Skeletal muscle satellite cell (primary cell): Measurements from ENCODE around the gene TRPV4.

Experiments used
- H3K27me3 ChIP-seq: 2 replicates; pipeline ENCODE4 v1.7.0; 2013; ENCODE audit warnings: low read length; ENCODE audit not compliant: control insufficient read depth, insufficient read depth
- H3K36me3 ChIP-seq: 2 replicates; pipeline ENCODE4 v1.7.0; 2013; ENCODE audit warnings: mild to moderate bottlenecking, control low read depth, low read length; ENCODE audit not compliant: insufficient read depth
- H3K4me1 ChIP-seq: 2 replicates; pipeline ENCODE4 v1.7.0; 2013; ENCODE audit warnings: low read length; ENCODE audit not compliant: control insufficient read depth, insufficient read depth
- H3K4me2 ChIP-seq: 2 replicates; pipeline ENCODE4 v1.7.0; 2013; ENCODE audit warnings: mild to moderate bottlenecking, low read length
- H3K4me3 ChIP-seq: 2 replicates; pipeline ENCODE4 v1.7.0; 2013; ENCODE audit warnings: low read length
- H3K9ac ChIP-seq: 2 replicates; pipeline ENCODE4 v1.7.0; 2013; ENCODE audit warnings: mild to moderate bottlenecking, low read depth, low read length, moderate library complexity
- H3K9me3 ChIP-seq: replicated peaks from 2 replicates; pipeline ENCODE4 v1.7.0; 2013; ENCODE audit warnings: mild to moderate bottlenecking, control low read depth, low read length

Gene TRPV4

GRCh38 chr12:109782326-109782703 is 50.9 kb downstream of the TRPV4 start:
- no peak overlapping the region for H3K4me3 ChIP-seq
- H3K36me3 ChIP-seq: no peaks in the 10 kb centered on the region
- H3K9ac ChIP-seq: no peak overlapping the region
- H3K4me2 ChIP-seq: no peak overlapping the region
- H3K4me1 ChIP-seq: no peaks in the 10 kb centered on the region
- H3K9me3 ChIP-seq: no peaks in the 10 kb centered on the region
- H3K27me3 ChIP-seq: no peaks in the 10 kb centered on the region

GRCh38 chr12:109781668-109782325 is 51.4 kb downstream of the TRPV4 start:
- Histone ChIP-seq H3K4me3 (no peak overlapping the region), H3K9ac (no peak overlapping the region), H3K4me1 (no peaks in the 10 kb centered on the region), H3K9me3 (no peaks in the 10 kb centered on the region), H3K27me3 (no peaks in the 10 kb centered on the region), H3K36me3 (no peaks in the 10 kb centered on the region), H3K4me2 (no peak overlapping the region)

GRCh38 chr12:109779382-109779781 is 53.8 kb downstream of the TRPV4 start:
- Histone ChIP-seq H3K27me3 (peaks cover 3% of the 10 kb centered on the region), H3K4me2 (no peak overlapping the region), H3K9me3 (no peaks in the 10 kb centered on the region), H3K36me3 (no peaks in the 10 kb centered on the region), H3K9ac (no peak overlapping the region), H3K4me3 (no peak overlapping the region), H3K4me1 (no peaks in the 10 kb centered on the region)

GRCh38 chr12:109778684-109779083 is 54.5 kb downstream of the TRPV4 start:
- Histone ChIP-seq H3K9ac (no peak overlapping the region), H3K9me3 (no peaks in the 10 kb centered on the region), H3K4me2 (no peak overlapping the region), H3K27me3 (peaks cover 7% of the 10 kb centered on the region), H3K4me1 (no peaks in the 10 kb centered on the region), H3K36me3 (no peaks in the 10 kb centered on the region), H3K4me3 (no peak overlapping the region)

- Histone ChIP-seq H3K27me3 (peaks cover 14% of the 10 kb centered on the region), H3K4me3 (no peak overlapping the region), H3K4me1 (peaks cover 6% of the 10 kb centered on the region), H3K36me3 (no peaks in the 10 kb centered on the region), H3K4me2 (no peak overlapping the region), H3K9me3 (no peaks in the 10 kb centered on the region), H3K9ac (no peak overlapping the region)
These were observed 55.7 kb downstream of the TRPV4 start for GRCh38 chr12:109777544-109777943.

- Histone ChIP-seq H3K9me3 (no peaks in the 10 kb centered on the region), H3K4me1 (peaks cover 6% of the 10 kb centered on the region), H3K27me3 (peaks cover 15% of the 10 kb centered on the region), H3K4me2 (no peak overlapping the region), H3K36me3 (no peaks in the 10 kb centered on the region), H3K4me3 (no peak overlapping the region), H3K9ac (no peak overlapping the region)
These were observed 56.6 kb downstream of the TRPV4 start for GRCh38 chr12:109776624-109777023.

GRCh38 chr12:109775172-109775881 is 57.9 kb downstream of the TRPV4 start:
- Histone ChIP-seq H3K4me3 (no peak overlapping the region), H3K36me3 (no peaks in the 10 kb centered on the region), H3K4me1 (peaks cover 6% of the 10 kb centered on the region), H3K9me3 (no peaks in the 10 kb centered on the region), H3K27me3 (peaks cover 15% of the 10 kb centered on the region), H3K4me2 (no peak overlapping the region), H3K9ac (no peak overlapping the region)

DNA sequence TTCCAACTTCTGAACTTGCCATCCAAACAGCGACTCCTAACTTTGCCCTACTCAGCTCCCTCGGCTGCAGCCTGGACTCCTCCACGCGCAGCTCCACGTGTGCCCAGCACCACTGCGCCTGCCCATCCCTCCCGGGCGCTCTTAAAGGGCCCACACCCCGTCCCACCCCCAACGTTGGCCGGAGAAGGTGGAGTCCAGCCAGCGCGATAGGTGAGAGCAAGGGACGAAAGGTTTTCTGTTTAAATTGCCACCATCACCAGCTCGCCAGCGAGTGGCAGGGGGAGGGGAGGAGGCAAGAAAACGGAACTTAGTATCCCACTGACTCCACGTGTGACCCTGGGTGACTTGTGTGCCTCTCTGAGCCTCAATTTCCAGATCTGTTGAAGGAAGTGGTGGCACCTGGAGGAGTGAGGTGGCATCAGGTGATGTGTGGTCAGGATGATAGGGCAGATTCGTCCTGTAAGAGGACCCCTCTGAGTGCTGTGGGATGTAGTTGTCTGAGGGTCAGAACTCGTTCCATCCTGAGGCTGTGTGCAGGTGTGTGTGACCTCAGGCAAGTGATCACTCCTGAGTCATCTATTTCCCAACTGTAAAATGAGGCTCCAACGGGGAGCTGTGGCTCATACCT is 59.7 kb downstream of the TRPV4 start:
- Histone ChIP-seq H3K9ac (no peak overlapping the region), H3K4me3 (no peak overlapping the region), H3K36me3 (no peaks in the 10 kb centered on the region), H3K9me3 (no peaks in the 10 kb centered on the region), H3K4me1 (peaks cover 6% of the 10 kb centered on the region), H3K4me2 (peak overlapping the region; percentile 21), H3K27me3 (peaks cover 15% of the 10 kb centered on the region)

DNA sequence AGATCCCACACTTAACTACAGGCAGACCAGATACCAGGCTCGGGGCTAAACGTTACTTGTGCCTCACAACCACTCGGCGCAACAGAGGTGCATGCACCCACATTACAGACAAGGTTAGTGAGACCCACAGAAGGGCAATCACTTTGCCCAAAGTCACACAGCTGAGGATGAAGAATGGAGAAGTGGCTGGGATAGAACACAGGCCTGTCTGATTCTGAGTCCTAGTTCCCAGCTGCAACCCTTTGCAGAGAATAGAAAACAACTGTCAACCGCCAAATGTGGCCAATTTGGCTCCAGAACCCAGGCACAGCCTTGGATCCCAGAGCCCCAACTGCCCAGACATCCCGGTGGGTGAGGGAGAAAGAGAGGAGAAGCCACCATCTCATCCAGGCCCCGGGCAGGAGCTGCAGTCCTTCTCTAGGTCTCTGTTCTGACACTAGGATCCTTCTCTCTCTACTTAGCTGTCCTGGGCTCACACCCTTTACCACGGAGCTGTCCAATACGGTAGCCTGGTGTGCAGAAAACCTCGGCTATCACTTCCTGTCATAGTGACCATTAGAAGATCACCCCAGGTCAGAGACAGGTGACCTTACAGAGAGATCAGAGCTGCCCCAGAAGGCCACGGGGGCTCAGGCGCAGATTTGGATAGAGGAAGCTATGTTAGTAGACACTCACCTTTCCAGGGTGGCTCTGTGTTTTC is 60.4 kb downstream of the TRPV4 start:
- Histone ChIP-seq H3K4me1 (peaks cover 6% of the 10 kb centered on the region), H3K9me3 (no peaks in the 10 kb centered on the region), H3K9ac (no peak overlapping the region), H3K4me3 (no peak overlapping the region), H3K4me2 (no peak overlapping the region), H3K36me3 (no peaks in the 10 kb centered on the region), H3K27me3 (peaks cover 15% of the 10 kb centered on the region)

DNA sequence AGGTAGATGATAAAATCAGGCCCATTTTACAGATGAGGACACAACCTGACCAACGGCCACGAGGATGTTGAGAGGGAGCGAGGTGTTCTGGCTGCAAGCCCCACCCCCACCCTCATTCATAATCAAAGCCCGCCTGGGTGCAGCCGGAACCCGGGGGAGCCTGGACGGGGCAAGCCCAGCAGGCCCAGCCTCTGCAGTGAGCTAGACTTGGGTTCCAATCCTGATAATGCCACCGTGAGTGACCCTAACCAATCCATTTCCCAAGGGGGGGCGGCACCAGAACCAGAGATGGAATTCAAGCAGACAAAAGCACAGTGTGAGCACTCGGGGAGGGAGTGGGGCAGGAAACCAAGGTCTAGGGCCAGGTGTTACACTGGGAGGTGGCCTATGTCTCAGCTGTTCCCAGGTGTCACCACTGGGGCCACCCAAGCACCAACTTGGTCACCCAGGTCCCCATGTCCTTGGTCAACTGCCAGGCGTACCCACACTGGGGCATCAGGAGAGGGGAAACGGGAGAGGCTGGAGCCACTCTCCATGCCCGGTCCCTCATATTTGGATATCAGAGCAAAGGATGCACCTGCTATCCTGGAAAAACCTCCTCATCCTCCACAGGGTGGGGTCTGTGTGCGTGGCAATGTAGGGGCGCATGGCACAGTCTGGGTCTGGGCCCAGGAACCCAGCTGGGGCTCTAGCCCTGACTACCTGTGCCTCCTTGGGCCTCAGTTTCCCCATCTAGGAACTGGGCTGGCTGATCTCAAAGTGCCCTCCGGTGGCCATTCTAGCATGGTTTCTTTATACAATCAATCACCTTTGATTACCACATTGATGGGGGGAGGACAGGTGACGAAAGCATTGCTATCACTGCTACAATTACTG is 61.2 kb downstream of the TRPV4 start:
- peaks cover 6% of the 10 kb centered on the region for H3K4me1 ChIP-seq
- H3K9me3 ChIP-seq: no peaks in the 10 kb centered on the region
- H3K9ac ChIP-seq: no peak overlapping the region

More for the DNA sequence above, 61.2 kb downstream of the TRPV4 start:
- Histone ChIP-seq H3K36me3 (no peaks in the 10 kb centered on the region), H3K27me3 (peaks cover 15% of the 10 kb centered on the region), H3K4me3 (no peak overlapping the region), H3K4me2 (no peak overlapping the region)
